Neural crest cell (in vitro differentiated cells): ENCODE measurements around the gene CEMIP2. TPM values are rescaled to one million over a fixed set of nuclear protein-coding genes. Genes with fewer than 3 reads are reported as not detected.
A peak's percentile ranks its signal among the peaks of the same experiment; 100 is the strongest.
"Not testable (repeated sequence)": the region's sequence is repeated elsewhere in the genome, so short reads cannot be mapped to it uniquely, and the experiment has no call there.

Source experiments
- DNase-seq: peaks from one replicate; pipeline ENCODE4 v3.0.0; 2021; ENCODE audit warnings: low read depth, mixed read lengths, low spot score
- H3K27ac Mint-ChIP-seq: one replicate; pipeline ENCODE4 v1.8.0; 2021; ENCODE audit warnings: mild to moderate bottlenecking, mixed read lengths; ENCODE audit not compliant: unreplicated experiment
- H3K27me3 Mint-ChIP-seq: 2 replicates; pipeline ENCODE4 v1.8.0; 2021; ENCODE audit warnings: low read depth, mild to moderate bottlenecking, mixed read lengths
- H3K36me3 Mint-ChIP-seq: 2 replicates; pipeline ENCODE4 v1.8.0; 2021; ENCODE audit warnings: low read depth, mild to moderate bottlenecking, mixed read lengths
- H3K4me1 Mint-ChIP-seq: 2 replicates; pipeline ENCODE4 v1.8.0; 2021; ENCODE audit warnings: mixed read lengths
- H3K4me3 Mint-ChIP-seq: one replicate; pipeline ENCODE4 v1.8.0; 2021; ENCODE audit warnings: mild to moderate bottlenecking, mixed read lengths
- H3K9me3 Mint-ChIP-seq: 2 replicates; pipeline ENCODE4 v1.8.0; 2021; ENCODE audit warnings: mixed read lengths
- total RNA-seq: library from RNA; stranded (reverse); gene quantifications from 2 replicates; pipeline ENCODE4 v1.2.1, GENCODE V29; 2021
- TF ChIP-seq, protein P1 (sequence below): fragments of 200-600 bp; sonication (generic); conservative IDR thresholded peaks from 2 replicates; pipeline ENCODE4 v1.5.0; 2021; ENCODE audit warnings: antibody characterized with exemption, mild to moderate bottlenecking

The CEMIP2 gene
- total RNA-seq, 1 donor from 2014 or later: 94.4 TPM

DNA sequence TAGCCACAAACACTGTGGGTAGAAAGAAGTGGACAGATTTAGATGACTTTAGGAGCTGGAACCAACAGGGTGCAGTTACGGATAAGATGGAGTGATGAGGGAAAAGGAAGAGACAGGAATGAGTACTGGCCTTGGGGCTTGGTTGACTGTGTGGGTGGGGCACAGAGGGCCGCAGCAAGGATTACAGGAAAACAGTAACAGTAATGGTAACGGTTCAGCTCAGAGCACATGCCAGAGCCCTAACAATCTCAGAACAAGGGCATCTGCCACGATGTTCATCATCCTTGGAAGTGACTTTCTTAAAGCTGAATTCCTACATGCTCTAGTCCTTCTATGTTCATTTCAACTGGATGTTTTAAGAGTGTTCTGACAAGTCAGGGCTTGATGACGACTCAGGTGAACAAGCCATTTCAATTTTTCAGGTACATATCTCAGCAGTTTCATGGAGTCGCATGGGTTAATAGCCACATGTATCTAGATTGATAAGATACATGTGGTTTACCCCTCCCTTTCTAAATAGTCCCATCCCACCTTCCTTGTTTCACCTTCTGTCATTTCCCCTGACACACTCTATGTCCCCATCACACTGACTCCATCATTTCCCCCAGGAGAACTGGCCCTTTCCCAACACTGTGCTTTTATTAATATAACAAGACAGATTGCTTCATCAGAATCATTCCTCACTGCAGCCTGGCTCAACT, 65.0 kb downstream of the CEMIP2 start:
- Mint-ChIP-seq H3K27ac (peak overlapping the region; percentile 73), H3K36me3 (peaks cover 25% of the 10 kb centered on the region)

DNA sequence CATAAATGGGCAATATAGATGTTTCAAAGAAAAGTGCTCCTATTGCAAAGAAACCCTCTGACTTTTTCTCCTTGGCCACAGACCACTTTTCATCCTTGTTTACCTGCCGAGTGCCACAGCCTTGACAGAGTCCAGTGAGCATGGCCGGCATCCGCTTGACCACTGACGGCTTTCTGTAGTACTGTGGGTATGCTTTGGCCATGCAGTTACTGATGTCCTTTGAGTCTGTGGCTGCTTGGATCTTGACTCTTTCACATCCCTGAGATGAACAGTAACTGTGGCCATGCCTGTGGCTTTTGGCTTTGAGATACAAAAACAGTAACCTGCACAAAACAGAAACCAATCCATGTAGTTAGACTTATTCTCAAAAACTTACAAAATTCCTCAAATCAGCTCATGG, 70.4 kb downstream of the CEMIP2 start:
- Mint-ChIP-seq H3K4me1 (no peaks in the 10 kb centered on the region), H3K27ac (no peak overlapping the region), H3K27me3 (no peaks in the 10 kb centered on the region), H3K4me3 (no peak overlapping the region), H3K36me3 (peaks cover 22% of the 10 kb centered on the region), H3K9me3 (no peaks in the 10 kb centered on the region)
- TF ChIP-seq, protein P1, sequence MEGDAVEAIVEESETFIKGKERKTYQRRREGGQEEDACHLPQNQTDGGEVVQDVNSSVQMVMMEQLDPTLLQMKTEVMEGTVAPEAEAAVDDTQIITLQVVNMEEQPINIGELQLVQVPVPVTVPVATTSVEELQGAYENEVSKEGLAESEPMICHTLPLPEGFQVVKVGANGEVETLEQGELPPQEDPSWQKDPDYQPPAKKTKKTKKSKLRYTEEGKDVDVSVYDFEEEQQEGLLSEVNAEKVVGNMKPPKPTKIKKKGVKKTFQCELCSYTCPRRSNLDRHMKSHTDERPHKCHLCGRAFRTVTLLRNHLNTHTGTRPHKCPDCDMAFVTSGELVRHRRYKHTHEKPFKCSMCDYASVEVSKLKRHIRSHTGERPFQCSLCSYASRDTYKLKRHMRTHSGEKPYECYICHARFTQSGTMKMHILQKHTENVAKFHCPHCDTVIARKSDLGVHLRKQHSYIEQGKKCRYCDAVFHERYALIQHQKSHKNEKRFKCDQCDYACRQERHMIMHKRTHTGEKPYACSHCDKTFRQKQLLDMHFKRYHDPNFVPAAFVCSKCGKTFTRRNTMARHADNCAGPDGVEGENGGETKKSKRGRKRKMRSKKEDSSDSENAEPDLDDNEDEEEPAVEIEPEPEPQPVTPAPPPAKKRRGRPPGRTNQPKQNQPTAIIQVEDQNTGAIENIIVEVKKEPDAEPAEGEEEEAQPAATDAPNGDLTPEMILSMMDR: no peak
- no peak for DNase-seq

More for the DNA sequence above, 65.0 kb downstream of the CEMIP2 start:
- Mint-ChIP-seq H3K4me3 (no peak overlapping the region), H3K4me1 (no peaks in the 10 kb centered on the region), H3K9me3 (no peaks in the 10 kb centered on the region), H3K27me3 (no peaks in the 10 kb centered on the region)
- no peak for DNase-seq
- TF ChIP-seq, protein P1: no peak

DNA sequence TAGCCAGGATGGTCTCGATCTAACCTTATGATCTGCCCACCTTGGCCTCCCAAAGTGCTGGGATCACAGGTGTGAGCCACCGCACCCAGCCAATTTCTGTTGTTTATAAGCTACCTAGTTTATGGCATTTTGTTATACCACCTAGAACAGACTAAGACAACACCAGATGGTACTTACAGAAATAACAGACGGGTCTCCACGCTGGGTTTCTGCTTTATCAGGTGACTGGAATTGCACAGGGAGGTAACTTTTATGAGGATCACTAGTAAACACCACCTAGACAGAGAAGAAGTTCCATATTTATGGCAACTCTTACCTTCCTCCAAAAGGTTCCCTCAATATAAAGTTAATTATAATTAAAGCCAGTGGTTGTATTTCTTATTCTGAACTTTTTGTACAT, 74.0 kb downstream of the CEMIP2 start:
- no peak overlapping the region for H3K4me3 Mint-ChIP-seq
- DNase-seq: no peak
- H3K27ac Mint-ChIP-seq: no peak overlapping the region
- H3K4me1 Mint-ChIP-seq: no peaks in the 10 kb centered on the region
- no peaks in the 10 kb centered on the region for H3K9me3 Mint-ChIP-seq
- H3K36me3 Mint-ChIP-seq: peaks cover 29% of the 10 kb centered on the region
- TF ChIP-seq, protein P1: no peak
- H3K27me3 Mint-ChIP-seq: no peaks in the 10 kb centered on the region

DNA sequence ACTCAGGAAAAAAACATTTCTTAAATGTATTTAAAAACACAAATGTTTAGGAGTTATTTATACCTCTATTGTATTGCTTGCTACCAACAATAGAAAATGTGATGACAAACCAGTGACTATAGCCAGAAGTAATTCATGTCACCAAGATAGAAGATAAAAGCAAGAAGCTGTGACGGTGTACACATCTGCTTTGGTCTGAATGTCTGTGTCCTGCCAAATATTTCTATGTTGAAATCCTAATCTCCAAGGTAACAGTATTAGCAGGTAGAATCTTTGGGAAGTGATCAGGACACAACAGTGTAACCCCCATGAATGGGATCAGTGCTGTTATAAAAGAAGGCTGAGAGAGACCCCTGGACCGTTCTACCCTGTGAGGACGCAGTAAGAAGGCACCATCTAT, 74.7 kb downstream of the CEMIP2 start:
- H3K9me3 Mint-ChIP-seq: no peaks in the 10 kb centered on the region
- TF ChIP-seq, protein P1: no peak
- H3K4me1 Mint-ChIP-seq: no peaks in the 10 kb centered on the region
- H3K4me3 Mint-ChIP-seq: no peak overlapping the region
- peaks cover 30% of the 10 kb centered on the region for H3K36me3 Mint-ChIP-seq
- no peak for DNase-seq
- no peaks in the 10 kb centered on the region for H3K27me3 Mint-ChIP-seq
- H3K27ac Mint-ChIP-seq: no peak overlapping the region

DNA sequence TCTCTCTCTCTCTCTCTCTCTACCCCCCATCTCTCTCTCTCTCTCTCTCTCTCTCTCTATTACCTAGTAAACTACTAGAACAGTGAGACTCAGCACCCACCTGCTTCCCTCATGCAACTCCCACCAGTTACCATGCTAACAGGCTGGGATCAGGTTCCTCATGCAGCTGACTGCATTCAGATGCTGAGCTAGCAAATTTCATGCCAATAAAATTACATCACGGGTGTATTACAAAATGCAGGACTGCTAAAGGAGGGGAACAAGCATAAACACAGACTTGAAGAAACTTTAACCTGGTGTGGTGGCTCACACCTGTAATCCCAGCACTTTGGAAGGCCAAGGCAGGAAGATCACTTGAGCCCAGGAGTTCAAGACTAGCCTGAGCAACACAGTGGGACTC, 76.0 kb downstream of the CEMIP2 start:
- no peak for DNase-seq
- H3K4me1 Mint-ChIP-seq: no peaks in the 10 kb centered on the region
- no peak overlapping the region for H3K4me3 Mint-ChIP-seq
- H3K36me3 Mint-ChIP-seq: peaks cover 32% of the 10 kb centered on the region
- no peaks in the 10 kb centered on the region for H3K27me3 Mint-ChIP-seq
- TF ChIP-seq, protein P1: no peak
- no peaks in the 10 kb centered on the region for H3K9me3 Mint-ChIP-seq
- H3K27ac Mint-ChIP-seq: no peak overlapping the region

DNA sequence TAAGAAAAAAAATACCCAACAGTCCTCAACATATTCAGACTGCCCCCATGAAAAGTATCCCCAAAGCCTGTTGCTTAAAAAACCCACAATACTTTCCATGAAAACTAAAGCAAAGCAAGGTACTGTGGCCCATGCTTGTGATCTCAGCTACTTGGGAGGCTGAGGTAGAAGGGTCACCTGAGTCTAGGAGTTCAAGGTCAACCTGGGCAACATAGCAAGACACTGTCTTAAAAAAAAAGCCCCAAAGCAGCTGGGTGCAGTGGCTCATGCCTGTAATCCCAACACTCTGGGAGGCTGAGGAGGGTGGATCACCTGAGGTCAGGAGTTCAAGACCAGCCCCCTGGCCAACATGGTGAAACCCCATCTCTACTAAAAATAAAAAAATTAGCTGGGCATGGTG, 76.7 kb downstream of the CEMIP2 start:
- not testable (repeated sequence) for H3K27me3 Mint-ChIP-seq, H3K4me1 Mint-ChIP-seq, H3K4me3 Mint-ChIP-seq, H3K27ac Mint-ChIP-seq, DNase-seq, H3K9me3 Mint-ChIP-seq
- peaks cover 32% of the 10 kb centered on the region for H3K36me3 Mint-ChIP-seq
